Mucosa of stomach (tissue), 1 donor: ENCODE data around the gene DTNB.

Source experiments
- H3K27me3 ChIP-seq: one replicate; pipeline ENCODE4 v1.7.0; 2013; ENCODE audit warnings: mild to moderate bottlenecking, low read length; ENCODE audit not compliant: control insufficient read depth, insufficient read depth
- H3K36me3 ChIP-seq: one replicate; pipeline ENCODE4 v1.7.0; 2013; ENCODE audit warnings: low read length; ENCODE audit not compliant: control insufficient read depth, insufficient read depth
- H3K4me1 ChIP-seq: one replicate; pipeline ENCODE4 v1.7.0; 2013; ENCODE audit warnings: mild to moderate bottlenecking, low read length; ENCODE audit not compliant: control insufficient read depth, insufficient read depth
- H3K4me3 ChIP-seq: one replicate; pipeline ENCODE4 v1.7.0; 2013; ENCODE audit warnings: low read length
- H3K9ac ChIP-seq: one replicate; pipeline ENCODE4 v1.7.0; 2013; ENCODE audit warnings: mild to moderate bottlenecking, low read length, moderate library complexity
- H3K9me3 ChIP-seq: one replicate; pipeline ENCODE4 v1.7.0; 2013; ENCODE audit warnings: mild to moderate bottlenecking, low read length, moderate library complexity; ENCODE audit not compliant: control insufficient read depth
- donor health status: Pancreatic carcinoma.

Gene DTNB

DNA sequence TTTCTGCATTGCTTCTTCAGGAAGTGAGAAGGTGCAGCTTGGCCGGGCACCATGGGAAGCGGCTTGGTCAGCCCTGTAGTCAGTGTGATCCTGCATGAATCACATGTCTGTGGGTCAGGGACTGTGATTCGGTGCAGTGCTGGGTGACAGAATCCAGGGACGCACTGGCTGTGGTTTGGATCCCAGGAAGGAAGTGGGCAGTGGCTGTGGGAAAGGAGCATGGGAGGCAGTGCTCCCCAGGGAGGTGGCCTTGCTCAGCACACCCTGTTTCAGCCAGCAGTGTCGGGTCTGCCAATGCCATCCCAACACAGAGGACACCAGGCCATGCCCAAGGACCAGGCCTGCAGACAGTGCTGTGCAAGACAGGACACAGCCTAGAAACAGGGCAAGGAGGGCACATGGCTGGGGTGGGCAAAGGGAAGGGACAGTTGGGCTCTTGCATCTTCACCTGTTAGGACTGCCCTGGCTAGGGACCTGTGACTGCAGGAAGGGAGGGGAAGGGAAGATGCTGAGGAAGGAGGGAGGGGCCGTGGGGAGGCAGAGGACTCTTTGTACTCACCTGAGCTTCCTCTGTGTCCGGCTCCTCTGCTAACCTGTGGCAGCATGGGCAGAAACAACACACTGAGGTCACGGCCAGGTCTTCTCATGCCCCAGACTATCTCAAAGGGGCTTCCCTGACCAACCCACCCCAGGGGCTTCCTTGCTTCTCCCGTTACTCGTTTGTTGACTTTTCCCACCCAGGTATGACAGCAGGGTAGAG lies 294.5 kb downstream of the DTNB start:
- no peak overlapping the region for H3K9ac ChIP-seq
- H3K9me3 ChIP-seq = no peaks in the 10 kb centered on the region
- H3K27me3 ChIP-seq = peaks cover 8% of the 10 kb centered on the region
- H3K4me1 ChIP-seq = peaks cover 16% of the 10 kb centered on the region
- H3K36me3 ChIP-seq = no peaks in the 10 kb centered on the region
- H3K4me3 ChIP-seq = no peak overlapping the region

DNA sequence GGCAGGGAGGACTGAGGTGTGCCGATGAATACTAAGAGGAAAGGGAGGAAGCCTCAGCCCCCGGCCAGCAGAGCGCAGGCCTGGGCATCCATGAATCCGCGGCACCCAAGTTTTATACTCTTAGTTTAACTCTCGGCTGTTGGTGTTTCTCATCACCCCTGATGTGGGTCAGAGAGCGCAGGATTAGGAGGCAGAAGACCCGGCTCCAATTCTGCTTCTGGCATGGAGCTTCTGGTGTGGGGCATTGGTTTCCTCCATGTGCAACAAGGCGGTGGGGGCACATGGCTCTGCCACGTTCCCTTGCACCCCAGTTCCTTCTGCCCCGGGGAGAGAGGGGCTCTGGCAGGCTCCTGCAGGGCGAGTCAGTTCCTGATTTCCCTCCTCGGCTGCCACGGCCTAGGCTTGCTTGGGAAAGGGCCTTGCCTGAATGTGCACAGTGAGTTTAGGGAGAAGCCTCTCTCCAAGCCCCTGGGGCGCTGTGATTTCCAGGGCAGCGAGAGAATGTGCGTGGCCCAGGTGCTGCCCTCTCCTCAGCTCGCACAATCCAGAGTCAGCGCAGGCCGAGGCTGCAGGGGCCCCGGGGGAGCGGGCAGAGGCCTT lies 295.5 kb downstream of the DTNB start:
- H3K4me1 ChIP-seq = peaks cover 23% of the 10 kb centered on the region
- no peak overlapping the region for H3K9ac ChIP-seq

DNA sequence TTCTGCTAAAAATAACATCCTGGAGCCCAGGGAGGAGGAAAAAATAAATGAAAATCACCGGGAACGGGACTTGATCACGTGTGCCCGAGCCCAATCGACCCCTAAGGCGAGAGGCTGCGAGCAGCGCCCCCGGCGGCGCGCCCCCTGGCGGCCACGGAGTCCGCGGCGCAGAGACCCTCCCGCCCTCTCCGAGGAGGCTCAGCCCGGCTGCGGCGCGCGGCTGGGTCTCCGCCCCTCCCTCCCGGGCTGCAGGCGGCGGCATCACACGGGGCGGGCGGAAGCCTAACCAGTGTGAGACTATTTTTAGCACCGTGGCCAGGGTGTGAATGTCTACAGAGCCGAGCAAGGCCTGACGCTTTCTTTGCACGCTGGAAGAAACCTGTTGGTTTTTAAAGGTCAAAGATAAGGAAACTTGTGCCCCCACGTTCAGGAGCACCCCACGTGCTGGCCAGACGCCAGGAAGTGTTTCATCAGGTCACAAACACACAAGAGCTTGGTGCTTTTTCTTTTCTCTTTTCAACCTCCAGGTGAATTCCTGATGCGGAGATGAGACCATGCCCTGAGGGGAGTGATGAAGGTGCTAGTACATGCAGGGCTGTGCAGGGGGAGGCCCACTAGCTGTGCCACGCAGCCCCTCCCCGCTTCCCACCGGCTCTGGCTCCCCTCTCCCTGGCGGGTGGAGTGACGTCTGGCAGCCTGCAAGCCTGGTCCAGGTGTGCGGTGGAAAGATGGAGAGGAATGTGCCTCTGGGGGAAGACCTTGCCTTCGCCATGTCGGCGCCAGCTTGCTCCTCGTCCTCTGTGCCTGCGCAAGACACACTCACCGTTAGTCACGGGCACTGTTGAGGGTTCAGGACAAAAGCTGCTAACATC lies 296.4 kb downstream of the DTNB start:
- Histone ChIP-seq H3K36me3 (no peaks in the 10 kb centered on the region), H3K27me3 (peaks cover 8% of the 10 kb centered on the region), H3K9ac (no peak overlapping the region), H3K4me1 (peaks cover 23% of the 10 kb centered on the region), H3K4me3 (no peak overlapping the region), H3K9me3 (no peaks in the 10 kb centered on the region)

More for the DNA sequence above, 295.5 kb downstream of the DTNB start:
- Histone ChIP-seq H3K4me3 (no peak overlapping the region), H3K36me3 (no peaks in the 10 kb centered on the region), H3K27me3 (peaks cover 8% of the 10 kb centered on the region), H3K9me3 (no peaks in the 10 kb centered on the region)

DNA sequence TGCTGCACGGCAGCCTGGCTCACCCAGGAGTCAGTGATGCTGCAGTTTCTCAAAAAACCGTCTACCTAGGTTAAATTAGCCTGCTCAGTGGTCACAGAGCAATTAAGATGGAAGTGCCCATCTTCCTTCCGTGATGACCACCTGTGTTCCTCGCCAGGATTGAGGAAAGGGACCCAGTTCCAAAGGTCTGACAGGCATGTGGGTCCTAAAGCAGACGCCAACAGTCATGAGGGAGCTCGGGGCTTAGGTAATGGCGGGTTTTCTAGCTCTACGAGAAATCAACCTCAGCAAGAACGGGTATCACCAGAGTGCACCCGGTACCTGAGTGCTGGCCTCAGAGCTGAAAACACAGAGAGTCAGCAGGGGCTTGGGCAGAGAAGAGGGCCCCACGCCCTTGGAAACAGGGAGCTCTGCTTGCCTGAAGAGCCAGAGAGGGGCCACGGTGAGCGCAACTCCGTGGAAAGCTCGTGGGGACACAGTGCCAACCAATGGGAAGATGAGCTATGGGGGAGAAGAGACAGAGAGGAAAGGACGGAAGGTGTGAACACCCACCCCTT lies 297.3 kb downstream of the DTNB start:
- no peak overlapping the region for H3K9ac ChIP-seq
- no peak overlapping the region for H3K4me3 ChIP-seq

DNA sequence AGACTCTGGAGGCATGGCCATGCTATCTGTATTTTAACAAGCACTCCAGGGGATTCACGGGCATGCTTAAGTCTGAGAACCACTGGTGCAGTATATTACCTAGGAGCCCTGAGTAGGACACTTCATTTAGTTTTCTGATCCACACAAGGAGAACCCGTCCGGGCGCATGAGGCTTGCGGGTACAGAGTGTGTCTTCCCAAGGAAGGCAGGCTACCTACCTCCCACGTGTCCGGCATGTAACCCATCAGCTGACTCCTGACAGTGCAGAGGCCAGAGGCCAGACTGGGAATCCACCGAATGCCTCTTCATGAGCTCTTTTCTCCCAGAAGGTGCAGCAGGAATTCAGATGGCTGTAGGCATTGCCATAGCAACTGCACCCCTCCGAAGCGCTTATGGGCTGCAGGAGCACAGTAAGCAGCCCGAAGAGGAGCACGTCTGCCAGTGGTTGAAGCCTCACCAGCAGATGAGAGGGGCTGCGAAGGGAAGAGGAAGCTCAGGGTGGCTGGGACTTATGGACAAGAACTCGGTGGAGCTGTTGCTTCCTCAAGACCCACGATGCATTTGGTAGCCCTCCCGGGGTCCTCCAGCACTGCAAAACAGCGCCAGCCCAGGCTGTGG lies 297.9 kb downstream of the DTNB start:
- H3K4me1 ChIP-seq = peaks cover 23% of the 10 kb centered on the region
- H3K27me3 ChIP-seq = peaks cover 8% of the 10 kb centered on the region
- no peaks in the 10 kb centered on the region for H3K36me3 ChIP-seq
- no peaks in the 10 kb centered on the region for H3K9me3 ChIP-seq
- no peak overlapping the region for H3K9ac ChIP-seq
- no peak overlapping the region for H3K4me3 ChIP-seq

More for the DNA sequence above, 297.3 kb downstream of the DTNB start:
- Histone ChIP-seq H3K9me3 (no peaks in the 10 kb centered on the region), H3K36me3 (no peaks in the 10 kb centered on the region), H3K27me3 (peaks cover 8% of the 10 kb centered on the region), H3K4me1 (peaks cover 23% of the 10 kb centered on the region)

DNA sequence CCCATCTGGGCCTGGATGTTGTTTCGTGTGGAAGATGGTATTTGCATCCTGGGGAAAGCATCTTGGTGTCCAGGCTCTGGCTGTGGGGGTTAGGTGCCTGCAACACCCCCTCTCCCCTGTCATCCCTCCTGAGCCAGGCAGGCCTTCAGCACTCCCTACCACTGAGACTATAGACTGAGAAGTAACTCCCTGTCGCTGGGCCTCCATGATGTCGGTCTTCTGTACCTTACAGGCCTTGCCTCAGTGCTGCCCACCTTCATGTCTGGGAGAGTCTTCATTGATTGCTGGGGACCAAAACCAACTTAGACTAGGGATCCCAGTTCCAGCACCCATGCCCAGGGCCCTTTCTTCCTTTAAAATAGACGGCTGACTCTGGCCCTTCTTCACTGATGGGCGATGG lies 298.6 kb downstream of the DTNB start:
- Histone ChIP-seq H3K36me3 (no peaks in the 10 kb centered on the region), H3K4me1 (peaks cover 23% of the 10 kb centered on the region)

DNA sequence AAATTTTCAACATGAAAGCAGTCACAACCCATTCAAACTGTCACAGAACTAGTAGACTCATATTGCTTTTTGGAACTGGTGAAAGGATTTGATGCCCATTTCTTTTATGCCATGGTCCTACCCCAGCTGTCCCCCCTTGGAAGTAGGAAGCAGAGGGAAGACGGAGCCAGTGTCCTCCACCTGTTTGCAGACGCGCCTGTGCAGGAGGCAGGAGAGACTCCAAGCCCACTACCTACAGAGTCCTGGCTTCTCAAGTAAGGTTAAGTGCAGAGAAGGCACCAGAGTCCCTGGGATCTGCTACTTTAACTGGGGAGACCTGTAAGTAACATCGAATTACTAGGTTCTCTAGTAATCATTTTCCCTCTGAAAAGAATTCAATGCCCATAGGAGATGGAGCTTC lies 299.0 kb downstream of the DTNB start:
- Histone ChIP-seq H3K4me1 (peaks cover 23% of the 10 kb centered on the region), H3K9ac (no peak overlapping the region), H3K36me3 (no peaks in the 10 kb centered on the region), H3K27me3 (peaks cover 8% of the 10 kb centered on the region), H3K4me3 (no peak overlapping the region), H3K9me3 (no peaks in the 10 kb centered on the region)

More for the DNA sequence above, 298.6 kb downstream of the DTNB start:
- Histone ChIP-seq H3K27me3 (peaks cover 8% of the 10 kb centered on the region), H3K9me3 (no peaks in the 10 kb centered on the region), H3K4me3 (no peak overlapping the region), H3K9ac (no peak overlapping the region)

DNA sequence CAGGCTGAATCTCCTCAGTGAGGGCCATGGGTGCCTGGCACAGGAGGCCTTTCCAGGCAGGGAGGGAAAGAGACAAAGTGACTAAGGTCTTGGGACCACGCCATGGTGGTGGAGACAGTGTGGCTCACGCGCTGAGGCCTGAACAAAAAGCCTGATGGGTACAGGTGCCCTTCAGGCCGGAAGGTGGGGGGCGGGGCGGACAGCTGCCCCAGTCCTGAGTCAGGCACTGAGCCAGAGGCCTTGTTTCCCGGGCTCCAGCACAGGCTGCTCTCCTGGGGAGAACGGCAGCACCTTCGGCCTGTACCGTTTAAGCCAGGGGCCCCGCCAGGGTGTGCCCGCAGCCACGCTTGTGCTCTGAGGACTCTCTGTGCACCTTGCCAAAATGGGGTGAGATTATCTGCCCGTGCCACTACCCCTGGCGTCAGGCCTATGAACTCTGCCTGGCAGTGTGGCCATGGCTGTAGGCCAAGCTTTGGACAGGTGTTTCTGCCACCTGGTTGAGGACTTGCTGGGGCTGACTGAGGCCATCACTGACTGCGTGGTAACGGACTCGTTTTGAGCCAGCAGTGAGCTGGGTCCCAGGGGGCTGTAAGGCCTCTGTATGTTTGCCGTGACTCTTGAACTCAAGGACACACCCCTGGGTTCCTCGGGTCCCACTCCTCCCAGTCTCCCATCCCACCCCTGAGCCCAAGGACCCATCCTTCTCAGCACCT lies 300.0 kb downstream of the DTNB start:
- no peak overlapping the region for H3K9ac ChIP-seq
- no peak overlapping the region for H3K4me3 ChIP-seq
- no peaks in the 10 kb centered on the region for H3K9me3 ChIP-seq
- no peaks in the 10 kb centered on the region for H3K36me3 ChIP-seq
- H3K4me1 ChIP-seq = peaks cover 23% of the 10 kb centered on the region
- H3K27me3 ChIP-seq = peaks cover 8% of the 10 kb centered on the region

DNA sequence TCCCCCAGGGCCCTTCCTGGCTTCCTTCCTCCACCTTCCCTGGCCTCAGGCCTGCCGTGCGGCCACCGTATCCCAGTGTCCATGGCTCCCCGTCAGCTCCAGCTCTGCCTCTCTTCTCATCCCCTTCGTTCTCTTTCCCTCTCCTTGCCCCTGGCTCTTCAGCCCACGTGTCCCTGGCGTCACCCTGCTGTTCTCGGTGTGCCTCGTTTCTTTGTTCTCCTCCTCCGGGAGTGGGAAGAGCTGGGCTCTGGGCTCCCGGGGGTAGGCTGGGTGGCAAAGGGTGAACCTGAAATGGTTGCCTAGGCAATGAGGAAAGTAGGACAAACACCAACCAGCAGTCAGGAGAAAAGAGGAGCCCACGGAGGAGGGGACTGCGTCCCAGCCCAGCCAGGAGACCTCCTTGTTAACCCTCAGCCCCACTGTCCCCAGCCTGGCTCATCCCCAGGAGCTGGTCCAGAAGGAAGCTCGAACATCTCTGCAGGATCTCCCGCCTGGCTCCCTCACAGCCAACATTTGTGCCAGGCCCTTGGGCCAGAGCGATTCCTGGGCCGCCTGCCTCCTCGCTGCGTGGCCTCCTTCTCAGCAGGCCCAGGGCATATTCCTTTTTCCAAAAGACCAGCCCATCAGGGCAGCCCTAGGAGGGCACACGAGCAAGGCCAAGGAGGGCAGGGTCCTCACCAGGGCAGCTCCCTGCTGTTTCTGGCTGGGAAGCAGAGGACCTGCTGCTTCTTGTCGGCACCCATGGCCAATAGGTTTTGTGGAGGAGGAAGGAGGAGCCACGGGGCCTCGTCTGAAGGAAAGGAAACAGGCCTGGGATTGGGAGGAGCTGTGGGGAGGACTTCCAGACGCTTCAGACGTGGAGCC lies 300.7 kb downstream of the DTNB start:
- no peak overlapping the region for H3K4me3 ChIP-seq
- H3K4me1 ChIP-seq = peaks cover 21% of the 10 kb centered on the region
- H3K9me3 ChIP-seq = no peaks in the 10 kb centered on the region
- H3K9ac ChIP-seq = no peak overlapping the region
- H3K27me3 ChIP-seq = peaks cover 3% of the 10 kb centered on the region
- no peaks in the 10 kb centered on the region for H3K36me3 ChIP-seq

DNA sequence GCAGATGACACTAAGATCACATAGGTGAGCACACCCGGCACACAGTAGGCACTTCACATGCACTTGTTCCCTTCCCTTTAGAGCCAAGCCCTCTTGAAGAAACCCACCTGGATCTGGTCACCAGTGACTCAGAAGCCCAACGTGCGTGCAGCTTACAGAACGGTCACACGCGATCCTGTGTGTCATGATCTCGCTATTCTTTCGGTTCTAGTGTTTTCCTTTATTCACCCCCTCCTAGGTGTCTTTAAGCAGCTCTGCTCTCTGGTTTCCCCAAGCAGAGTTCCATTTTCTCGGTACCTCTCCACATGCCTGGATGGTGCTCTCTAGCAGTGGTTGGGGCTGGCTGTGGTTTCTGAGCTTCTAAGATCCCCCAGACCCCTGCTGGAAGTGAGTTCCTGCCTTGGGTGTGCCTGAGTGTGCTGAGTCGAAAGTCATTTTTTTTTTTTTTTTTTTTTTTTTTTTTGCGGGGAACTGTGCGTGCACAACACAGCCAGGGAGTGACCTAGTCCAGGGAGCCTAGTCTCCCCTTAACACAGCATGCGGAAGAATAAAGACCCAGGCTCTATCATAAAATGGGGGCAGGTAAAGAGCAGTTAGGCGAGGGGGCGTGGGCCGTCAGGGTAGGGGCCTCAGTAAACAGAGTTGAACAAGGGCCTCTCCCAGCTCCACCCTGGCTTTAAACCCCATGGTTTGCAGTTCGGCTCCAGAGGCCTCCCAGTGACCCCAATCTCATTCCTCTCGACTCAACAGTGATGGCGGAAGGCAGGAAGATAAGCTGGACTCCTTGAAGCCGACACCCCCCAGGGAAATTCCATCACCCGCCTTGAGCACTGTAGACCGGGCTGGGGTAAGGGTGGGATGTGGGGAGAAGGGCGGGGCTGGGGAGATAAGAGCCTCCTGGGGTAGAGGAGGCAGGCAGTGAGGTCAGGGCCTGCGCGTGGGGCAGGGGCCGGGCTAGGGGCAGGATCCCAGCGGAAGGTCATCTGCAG lies 301.8 kb downstream of the DTNB start:
- H3K4me3 ChIP-seq = no peak overlapping the region

More for the DNA sequence above, 301.8 kb downstream of the DTNB start:
- H3K27me3 ChIP-seq = no peaks in the 10 kb centered on the region
- H3K9me3 ChIP-seq = no peaks in the 10 kb centered on the region
- H3K9ac ChIP-seq = no peak overlapping the region
- H3K4me1 ChIP-seq = peaks cover 10% of the 10 kb centered on the region
- no peaks in the 10 kb centered on the region for H3K36me3 ChIP-seq
